GM12873 (cell line): ENCODE results near the gene COL4A3.

Experiments used
- CTCF ChIP-seq: IDR thresholded peaks from 2 replicates; pipeline ENCODE4 v1.5.1; 2012; ENCODE audit warnings: low read depth, mild to moderate bottlenecking, moderate library complexity, low read length, control low read depth; ENCODE audit not compliant: insufficient read depth; ENCODE audit errors: missing control alignments

Gene COL4A3

GRCh38 chr2:227154986-227155774 is 9.2 kb upstream of the COL4A3 start:
- TF ChIP-seq CTCF, result peak; percentile 7

GRCh38 chr2:227160164-227160563 is 4.3 kb upstream of the COL4A3 start:
- no peak for TF ChIP-seq CTCF

GRCh38 chr2:227161947-227162346 is 2.5 kb upstream of the COL4A3 start:
- TF ChIP-seq CTCF, result no peak

GRCh38 chr2:227163485-227163997 is 883 bp upstream of the COL4A3 start:
- no peak for TF ChIP-seq CTCF

- TF ChIP-seq CTCF, result no peak
Observed at GRCh38 chr2:227164763-227165291, 403 bp downstream of the COL4A3 start.

GRCh38 chr2:227177592-227178336 is 13.3 kb downstream of the COL4A3 start:
- no peak for TF ChIP-seq CTCF
